ENCODE results near the gene WDR49.

DNA sequence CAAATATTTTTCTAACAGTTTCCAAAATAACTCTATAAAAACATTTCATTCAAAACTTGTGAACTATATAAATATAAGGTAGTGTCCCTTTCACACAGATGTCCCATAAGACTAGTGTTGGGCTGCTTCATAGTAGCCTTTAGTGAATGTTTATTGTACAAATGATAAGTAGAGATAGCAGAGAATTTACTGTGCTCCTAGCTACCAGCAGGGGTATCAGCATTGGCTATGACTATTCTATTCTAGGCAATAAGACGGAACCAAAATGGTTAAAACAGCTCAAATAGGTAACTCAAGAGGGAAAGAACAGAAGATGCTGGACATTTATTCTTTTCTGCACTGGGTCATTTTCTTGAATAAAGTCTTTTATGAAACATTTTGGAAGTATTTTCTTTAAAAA, 202.5 kb downstream of the WDR49 start:
- no peak for TF ChIP-seq EZH2 (IDR thresholded peaks at IDR 0.05; ENCODE audit: borderline replicate concordance, low read length)
- TF ChIP-seq, protein P1, sequence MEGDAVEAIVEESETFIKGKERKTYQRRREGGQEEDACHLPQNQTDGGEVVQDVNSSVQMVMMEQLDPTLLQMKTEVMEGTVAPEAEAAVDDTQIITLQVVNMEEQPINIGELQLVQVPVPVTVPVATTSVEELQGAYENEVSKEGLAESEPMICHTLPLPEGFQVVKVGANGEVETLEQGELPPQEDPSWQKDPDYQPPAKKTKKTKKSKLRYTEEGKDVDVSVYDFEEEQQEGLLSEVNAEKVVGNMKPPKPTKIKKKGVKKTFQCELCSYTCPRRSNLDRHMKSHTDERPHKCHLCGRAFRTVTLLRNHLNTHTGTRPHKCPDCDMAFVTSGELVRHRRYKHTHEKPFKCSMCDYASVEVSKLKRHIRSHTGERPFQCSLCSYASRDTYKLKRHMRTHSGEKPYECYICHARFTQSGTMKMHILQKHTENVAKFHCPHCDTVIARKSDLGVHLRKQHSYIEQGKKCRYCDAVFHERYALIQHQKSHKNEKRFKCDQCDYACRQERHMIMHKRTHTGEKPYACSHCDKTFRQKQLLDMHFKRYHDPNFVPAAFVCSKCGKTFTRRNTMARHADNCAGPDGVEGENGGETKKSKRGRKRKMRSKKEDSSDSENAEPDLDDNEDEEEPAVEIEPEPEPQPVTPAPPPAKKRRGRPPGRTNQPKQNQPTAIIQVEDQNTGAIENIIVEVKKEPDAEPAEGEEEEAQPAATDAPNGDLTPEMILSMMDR (IDR thresholded peaks at IDR 0.05; ENCODE audit: low read length) = no peak
